Activated CD8-positive, alpha-beta memory T cell treated with anti-CD3 and anti-CD28 coated beads, Interleukin-2, amount 50 U/mL, for 24 hours (primary cell): ENCODE measurements around the gene ZNF611.
"Not testable (repeated sequence)": the region's sequence is repeated elsewhere in the genome, so short reads cannot be mapped to it uniquely, and the experiment has no call there.

ENCODE experiments used
- DNase-seq: peaks from one replicate; pipeline ENCODE4 v3.0.0-alpha.2; 2020; ENCODE audit errors: extremely low read depth

ZNF611 gene

GRCh38 chr19:52716522-52716921 is 18.3 kb downstream of the ZNF611 start:
- DNase-seq = no peak

DNA sequence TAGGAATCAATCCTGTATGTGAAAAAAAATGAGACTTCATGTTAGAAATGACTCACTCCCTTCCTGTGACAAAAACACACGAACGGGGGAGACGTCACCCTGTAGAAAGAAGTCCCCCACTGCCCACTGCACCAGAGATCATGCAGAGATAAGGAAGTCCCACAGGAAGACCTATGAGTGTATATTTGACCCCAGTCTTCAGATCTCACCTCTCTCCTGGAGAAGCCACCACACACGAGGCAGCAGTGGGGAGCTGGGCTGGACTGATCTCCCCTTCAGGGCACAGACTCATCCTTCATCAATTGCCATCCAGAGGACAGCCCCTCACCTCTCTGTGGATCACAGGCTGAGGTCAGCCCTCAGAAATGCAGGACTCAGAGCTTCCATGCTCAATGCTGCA is 18.9 kb downstream of the ZNF611 start:
- DNase-seq = not testable (repeated sequence)

- not testable (repeated sequence) for DNase-seq
These were observed 19.5 kb downstream of the ZNF611 start for GRCh38 chr19:52715330-52715729.

DNA sequence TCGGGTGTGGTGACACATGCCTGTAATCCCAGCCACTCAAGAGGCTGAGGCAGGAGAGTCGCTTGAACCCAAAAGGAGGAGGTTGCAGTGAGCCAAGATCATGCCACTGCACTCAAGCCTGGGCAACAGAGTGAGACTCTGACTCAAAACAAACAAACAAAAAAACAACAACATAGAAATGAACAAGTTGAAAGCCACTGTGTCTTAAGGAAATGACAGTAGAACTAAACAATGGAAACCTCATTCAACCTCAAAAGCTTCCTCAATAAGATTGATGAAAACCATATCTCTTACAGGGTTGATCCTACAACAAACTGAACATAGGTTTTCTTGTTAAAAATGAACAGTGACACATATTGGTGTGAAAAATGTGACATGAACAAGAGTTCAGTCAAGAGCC is 21.8 kb downstream of the ZNF611 start:
- DNase-seq = not testable (repeated sequence)

DNA sequence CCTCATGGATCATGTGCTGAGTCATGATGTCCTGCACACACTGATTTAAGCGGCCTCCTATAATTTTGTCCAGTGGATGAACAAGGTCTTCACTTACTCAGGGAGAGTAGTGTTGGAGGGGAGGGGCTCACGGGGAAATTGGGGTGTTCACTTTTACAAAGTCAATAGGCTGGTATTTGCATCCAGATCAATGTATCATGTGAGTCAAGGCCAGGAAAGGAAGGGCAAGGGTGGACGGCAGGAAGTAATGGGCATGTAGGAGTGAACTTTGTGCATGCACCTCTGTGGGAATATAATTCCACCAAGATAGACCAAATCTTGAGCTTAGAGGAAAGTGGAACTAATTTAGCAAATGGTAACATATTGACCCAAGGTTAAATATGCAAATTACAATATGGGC is 23.2 kb downstream of the ZNF611 start:
- DNase-seq = not testable (repeated sequence)

GRCh38 chr19:52710538-52710937 is 24.3 kb downstream of the ZNF611 start:
- no peak for DNase-seq

- DNase-seq = not testable (repeated sequence)
These were observed 29.2 kb downstream of the ZNF611 start for GRCh38 chr19:52705615-52706014.

DNA sequence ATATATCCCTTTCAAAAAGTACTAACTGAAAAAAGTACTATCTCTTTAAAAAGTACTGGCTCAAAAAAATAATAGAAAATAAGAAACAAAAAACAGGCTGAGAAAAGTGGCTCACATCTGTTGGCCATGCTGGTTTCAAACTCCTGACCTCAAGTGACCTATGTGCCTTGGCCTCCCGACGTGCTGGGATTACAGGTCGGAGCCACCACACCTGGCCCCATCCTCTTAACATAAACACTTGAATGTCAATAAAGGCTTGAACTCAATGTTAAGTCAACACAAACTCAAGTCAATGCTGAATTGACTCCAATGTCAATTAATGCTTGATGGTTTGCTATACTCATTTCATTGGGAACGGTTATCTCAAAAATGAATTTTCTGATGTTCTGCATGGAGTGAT is 30.9 kb downstream of the ZNF611 start:
- DNase-seq = no peak

- DNase-seq = no peak
These were observed 34.2 kb downstream of the ZNF611 start for GRCh38 chr19:52700673-52701072.

DNA sequence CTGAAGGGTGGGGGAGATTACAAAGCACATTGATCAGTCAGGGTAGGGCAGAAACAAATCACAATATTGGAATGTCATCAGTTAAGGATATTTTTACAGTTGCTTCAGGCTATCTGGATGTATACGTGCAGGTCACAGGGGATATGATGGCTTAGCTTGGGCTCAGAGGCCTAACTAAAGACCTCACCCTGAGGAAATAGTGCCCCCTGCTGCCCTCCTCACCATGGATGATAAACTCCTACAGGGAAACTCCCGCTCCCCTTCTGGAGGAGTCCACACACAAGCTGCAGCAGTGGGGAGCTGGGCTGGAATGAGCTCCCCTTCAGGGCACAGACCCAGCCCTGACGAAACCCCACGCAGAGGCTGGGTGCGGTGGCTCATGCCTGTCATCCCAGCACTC is 35.3 kb downstream of the ZNF611 start:
- DNase-seq = not testable (repeated sequence)

GRCh38 chr19:52695996-52696395 is 38.8 kb downstream of the ZNF611 start:
- no peak for DNase-seq

DNA sequence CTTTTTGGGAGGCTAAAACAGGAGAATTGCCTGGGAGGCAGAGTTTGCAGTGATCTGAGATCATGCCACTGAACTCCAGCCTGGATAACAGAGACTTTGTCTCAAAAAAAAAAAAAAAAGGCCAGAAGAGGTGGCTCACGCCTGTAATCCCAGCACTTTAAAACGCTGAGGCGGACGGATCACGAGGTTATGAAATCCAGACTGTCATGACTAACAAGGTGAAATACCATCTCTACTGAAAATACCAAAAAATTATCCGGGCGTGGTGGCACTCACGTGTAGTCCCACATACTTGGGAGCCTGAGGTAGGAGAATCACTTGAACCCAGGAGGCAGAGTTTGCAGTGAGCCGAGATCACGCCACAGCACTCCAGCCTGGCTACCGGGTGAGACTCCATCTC is 39.9 kb downstream of the ZNF611 start:
- no peak for DNase-seq

DNA sequence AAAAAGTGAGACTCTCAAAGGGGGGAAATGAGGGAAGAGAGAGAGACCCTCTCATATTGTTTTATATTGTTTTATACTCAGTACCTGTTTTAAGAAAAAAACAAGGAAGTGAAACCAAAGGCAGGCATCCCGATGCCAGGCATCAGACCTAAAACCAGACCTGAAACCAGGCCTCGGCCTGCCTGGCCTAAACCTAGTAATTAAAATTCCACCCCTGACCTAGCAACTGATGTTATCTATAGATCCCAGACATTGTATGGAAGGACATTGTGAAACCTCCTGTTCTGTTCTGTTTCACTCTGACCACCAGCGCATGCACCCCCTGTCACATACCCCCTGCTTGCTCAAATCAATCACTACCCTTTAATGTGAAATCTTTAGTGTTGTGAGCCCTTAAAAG is 40.6 kb downstream of the ZNF611 start:
- not testable (repeated sequence) for DNase-seq

GRCh38 chr19:52692431-52693008 is 42.3 kb downstream of the ZNF611 start:
- DNase-seq = no peak

DNA sequence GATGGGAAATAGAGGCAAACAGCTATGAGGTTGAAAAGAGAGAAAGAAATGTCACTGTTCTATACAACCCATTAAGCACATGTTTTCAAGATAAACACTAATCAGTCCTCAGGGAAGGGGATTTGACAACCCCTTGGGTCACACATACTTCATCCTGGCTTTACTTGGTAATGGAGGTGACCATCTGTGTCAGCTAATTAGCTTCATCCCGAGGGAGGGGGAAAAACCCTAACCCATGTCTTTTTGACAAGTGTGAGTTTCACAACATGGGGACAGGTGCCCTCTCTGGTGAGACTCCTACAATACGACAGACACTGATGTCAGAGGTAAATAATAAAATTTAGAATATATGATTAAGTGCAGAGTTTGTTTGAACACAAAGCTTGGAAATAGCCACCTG is 43.1 kb downstream of the ZNF611 start:
- no peak for DNase-seq

DNA sequence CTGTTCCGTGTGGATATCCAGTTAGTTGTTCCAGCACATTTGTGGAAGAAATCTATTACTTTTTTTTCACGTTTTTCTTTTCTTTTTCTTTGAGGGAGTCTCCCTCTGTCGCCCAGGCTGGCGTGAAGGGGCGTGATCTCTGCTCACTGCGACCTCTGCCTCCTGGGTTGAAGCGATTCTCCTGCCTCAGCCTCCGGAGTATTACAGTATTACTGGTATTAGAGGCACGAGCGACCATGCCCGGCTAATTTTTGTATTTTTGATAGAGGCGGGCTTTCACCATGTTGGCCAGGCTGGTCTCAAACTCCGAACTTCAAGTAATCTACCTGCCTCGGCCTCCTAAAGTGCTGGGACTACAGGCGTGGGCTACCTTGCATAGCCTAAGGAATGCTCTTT is 43.6 kb downstream of the ZNF611 start:
- DNase-seq = no peak

DNA sequence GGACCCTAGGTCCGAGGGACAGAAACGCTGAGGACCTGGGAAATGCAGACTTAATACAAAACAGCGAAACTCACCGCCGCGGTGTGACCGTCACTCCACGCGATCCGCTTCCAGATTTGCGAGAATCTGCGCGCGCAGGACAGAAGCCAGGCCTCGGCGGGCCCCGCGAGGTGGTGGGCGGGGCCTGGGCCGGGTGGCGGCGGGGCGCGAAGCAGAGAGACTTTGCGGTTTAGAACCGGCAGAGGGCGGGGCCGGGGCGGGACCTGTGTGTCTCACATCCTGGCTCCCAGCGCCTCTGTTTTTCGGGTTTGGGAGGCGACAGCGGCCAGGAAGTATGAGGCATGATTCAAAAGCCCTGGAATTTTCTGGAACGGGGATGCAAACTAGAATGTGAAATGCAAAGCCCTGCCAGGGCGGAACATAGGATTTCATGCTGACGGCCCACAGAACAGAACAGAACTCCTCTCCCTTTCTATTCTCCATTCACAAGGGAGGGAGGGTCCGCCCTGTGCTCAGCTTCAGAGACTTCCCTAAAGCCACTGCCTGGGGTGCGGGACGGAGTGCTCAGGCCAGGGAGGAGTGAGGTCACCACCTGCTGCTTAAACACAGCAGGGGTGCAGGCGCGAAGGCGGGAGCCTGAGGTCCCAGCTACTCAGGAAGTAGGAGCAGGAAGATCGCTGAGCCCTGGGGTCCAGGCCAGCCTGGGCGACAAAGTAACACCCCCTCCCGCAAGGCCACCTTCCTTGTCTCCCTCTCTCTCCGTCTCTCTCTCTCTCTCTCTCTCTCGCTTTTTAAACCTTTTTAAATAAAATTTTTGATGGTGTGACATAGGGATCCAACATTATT is 44.3 kb downstream of the ZNF611 start:
- DNase-seq = peak; percentile 76

DNA sequence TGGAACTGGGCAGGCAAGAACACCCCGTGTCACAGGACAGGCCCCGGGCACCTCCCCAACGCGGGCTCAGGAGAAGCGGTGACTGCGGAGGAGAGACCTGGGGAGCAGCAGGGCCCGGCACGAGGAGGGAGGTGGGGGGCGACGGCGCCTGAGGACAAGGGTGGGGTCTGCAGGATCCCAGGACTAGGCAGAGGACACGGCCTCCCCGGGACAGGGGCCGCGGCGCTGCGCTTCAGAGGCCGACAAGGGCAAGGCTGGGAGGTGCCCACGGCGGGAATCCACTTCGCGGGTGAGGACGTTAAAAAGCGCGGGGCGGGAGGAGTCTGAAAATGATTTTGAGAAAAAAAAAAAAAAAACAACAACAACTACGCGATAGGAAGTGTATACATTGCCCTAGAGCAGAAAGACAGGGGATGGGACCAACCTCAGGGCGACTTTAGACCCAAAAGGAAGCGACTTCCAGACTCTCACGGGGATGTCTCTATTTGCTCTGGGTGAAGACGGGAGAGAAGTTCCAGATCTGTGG is 44.9 kb downstream of the ZNF611 start:
- DNase-seq = no peak

DNA sequence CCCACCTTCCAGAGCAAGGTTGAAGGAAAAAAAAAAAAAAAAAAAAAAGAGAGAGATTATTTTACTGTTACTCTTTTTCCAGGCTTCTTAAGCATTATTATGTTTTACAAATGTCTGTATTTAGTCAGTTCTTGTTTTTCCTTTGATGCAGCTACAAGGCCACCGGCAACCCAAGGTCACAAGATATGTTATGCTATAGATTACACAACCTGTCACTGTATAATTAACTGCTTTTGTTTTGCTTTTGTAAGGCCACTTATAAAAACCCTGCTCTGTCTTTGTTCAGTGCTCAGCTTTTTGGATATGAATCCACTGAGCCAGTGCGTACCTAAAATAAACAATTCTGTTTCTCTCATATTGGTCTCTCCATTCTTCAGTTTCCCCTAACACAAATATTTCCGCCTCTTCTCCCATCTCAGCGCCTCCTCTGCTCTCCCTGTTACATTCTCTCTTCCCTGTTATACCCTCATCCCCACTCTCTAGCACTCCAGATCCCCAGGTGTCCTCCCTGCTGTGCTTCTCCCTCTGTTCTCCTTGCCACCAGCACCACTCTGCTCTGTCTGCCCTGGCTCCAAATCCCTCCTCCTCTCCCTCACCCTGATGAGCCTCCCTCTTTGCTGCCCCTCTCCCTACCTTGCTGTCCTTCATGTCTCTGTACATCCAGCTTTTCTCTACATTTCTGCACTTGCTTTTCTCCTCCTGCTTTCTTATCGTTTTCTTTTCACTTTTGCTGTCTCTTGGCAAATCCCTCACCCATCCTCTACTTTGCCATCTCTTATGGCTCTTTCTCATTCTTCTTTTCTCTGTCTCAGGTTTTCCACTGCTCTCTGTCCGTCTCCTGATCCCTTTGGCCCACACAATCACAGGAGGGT is 45.7 kb downstream of the ZNF611 start:
- DNase-seq = not testable (repeated sequence)

DNA sequence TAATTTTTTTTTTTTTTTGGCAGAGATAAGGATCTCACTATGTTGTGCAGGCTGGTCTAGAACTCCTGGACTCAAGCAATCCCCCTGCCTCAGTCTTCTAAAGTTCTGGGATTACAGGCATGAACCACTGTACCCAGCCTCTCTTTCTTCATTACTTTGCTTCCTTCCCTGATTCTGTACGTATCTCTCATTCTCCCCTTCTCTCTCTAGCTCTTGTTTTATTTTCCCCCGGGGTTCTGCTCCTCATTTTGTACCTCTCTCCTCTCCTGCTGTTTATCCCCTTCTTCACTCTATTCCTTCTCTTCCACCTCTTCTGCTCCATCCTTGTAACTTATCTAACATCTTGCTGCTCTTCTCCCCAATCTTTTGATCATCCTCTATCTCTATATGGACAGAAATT is 46.5 kb downstream of the ZNF611 start:
- no peak for DNase-seq

- DNase-seq = no peak
These were observed 47.2 kb downstream of the ZNF611 start for GRCh38 chr19:52687684-52688083.

DNA sequence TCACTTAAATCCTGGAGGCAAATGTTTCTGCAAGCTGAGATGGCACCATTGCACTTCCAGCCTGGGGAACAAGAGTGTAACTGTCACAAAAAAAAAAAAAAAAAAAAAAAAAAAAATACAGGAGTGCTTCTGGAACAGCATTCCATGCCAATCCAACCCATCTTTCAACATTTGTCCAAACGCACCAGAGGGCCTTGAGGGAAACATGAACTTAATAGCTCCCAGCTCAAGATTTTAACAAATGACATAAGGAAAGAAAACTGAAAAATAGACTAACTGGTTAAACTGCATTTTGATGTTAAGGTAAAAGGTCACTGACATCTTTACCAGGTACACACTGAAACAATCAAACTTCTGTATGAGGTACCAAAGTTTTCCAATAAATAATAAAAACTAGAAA is 49.0 kb downstream of the ZNF611 start:
- no peak for DNase-seq
